ENCODE results near the gene MED7. TPM values are rescaled to one million over a fixed set of nuclear protein-coding genes. Genes with fewer than 3 reads are reported as not detected.

Gene MED7, protein sequence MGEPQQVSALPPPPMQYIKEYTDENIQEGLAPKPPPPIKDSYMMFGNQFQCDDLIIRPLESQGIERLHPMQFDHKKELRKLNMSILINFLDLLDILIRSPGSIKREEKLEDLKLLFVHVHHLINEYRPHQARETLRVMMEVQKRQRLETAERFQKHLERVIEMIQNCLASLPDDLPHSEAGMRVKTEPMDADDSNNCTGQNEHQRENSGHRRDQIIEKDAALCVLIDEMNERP
- total RNA-seq (10 to 100 TPM in 3 of 4 donors, 1 to 10 TPM in 1; 9.7 to 15.1 (median 10.6) TPM), polyA plus RNA-seq (10 to 100 TPM; 14.9 to 19.2 (median 17.4) TPM)

DNA sequence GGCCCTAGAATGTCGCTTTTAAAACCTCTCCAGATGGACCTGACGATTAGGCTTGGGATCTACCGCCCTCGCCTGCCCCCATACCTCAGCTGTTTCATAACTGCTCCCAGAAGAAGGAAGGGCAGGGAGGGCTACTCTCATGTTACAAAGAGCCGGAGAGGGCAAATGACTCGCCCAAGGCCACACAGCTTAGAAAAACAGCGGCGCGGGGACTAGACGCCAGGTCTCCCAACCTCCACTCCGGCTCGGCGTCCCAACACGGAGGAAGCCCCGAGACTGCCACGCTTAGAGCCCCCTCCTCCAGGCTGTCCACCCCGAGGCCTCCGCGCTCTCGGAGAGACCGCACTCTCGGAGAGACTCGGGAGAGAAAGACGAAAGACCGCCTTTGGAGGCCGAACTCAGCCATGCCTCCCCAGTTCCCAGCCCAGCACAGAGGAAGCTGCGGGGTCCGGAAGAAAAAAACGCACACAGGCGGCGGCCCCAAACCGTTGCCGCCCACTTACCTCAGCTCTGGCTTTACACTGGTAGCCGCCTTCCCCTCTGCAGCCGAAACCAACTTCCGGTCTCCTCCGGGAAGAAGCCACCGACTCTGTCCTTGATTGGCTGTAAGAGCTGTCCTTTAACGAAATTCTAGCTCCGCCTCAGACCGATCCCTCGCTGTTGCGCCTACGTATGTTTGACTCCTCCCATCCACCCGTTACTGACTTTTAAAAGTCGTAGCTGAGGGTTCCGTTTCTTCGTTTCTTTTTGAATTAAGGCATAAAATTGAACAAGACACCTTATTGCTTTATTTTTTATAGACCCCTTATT, at the start of gene MED7:
Gene MED7, minus strand, starts transcription at position 549 of the 810 bp plus-strand sequence. CDS start 3,434 bp downstream, outside the sequence.
- Histone ChIP-seq H3K9me3 (no peaks in the 10 kb centered on the region), H3K27ac (peak within 1 kb of the TSS; percentile 90 to 94 (median 90)), H3K4me3 (peak within 1 kb of the TSS; percentile 86 to 92 (median 88)), H3K4me1 (peaks cover 0 to 24% (median 14%) of the 10 kb centered on the region in 4 donors), H3K27me3 (no peaks in the 10 kb centered on the region), H3K36me3 (peaks cover 0 to 17% (median under 1%) of the 10 kb centered on the region in 4 donors)
- 0% methylated on average over 48 of the region's 48 CpGs for WGBS, 2 donors
- TF ChIP-seq POLR2AphosphoS5 (IDR thresholded peaks at IDR 0.05) (peak; percentile 88 to 93 (median 91)), CTCF (IDR thresholded peaks at IDR 0.05) (no peak), POLR2A (IDR thresholded peaks at IDR 0.05) (peak; percentile 53 to 85), EP300 (IDR thresholded peaks at IDR 0.05) (no peak)
- peak; percentile 98 for DNase-seq
- intact Hi-C loops (cut with DNase I): loop anchor here (5.0 kb wide), 2 partner anchors 110 to 125 kb away; partner anchors contain the start of gene CYFIP2

DNA sequence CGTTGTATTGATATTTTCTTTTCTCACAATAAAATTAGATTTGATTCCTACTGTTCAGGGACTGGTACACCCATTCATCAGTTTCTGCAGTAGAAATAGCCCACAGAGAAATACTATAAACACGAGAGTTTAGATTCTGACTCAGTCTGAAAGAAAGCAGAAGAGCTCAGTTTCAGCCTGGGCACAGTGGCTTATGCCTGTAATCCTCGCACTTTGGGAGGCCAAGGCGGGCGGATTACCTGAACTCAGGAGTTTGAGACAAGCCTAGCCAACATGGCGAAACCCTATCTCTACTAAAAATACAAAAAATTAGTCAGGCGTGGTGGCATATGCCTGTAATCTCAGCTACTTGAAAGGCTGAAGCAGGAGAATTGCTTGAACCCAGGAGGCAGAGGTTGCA, 46.6 kb upstream of the MED7 start:
- DNase-seq: no peak
- intact Hi-C loops (cut with DNase I): no loop called here
- no peaks in the 10 kb centered on the region for H3K36me3 ChIP-seq
- H3K4me3 ChIP-seq: no peak overlapping the region
- H3K27ac ChIP-seq: no peak overlapping the region
- TF ChIP-seq POLR2AphosphoS5 (IDR thresholded peaks at IDR 0.05) (no peak), CTCF (IDR thresholded peaks at IDR 0.05) (no peak), POLR2A (IDR thresholded peaks at IDR 0.05) (no peak), EP300 (IDR thresholded peaks at IDR 0.05) (no peak)
- no peaks in the 10 kb centered on the region for H3K4me1 ChIP-seq
- H3K9me3 ChIP-seq: peaks cover 0 to 3% (median 0%) of the 10 kb centered on the region in 4 donors
- WGBS, 2 donors: 72 to 73% methylated on average over 7 of the region's 7 CpGs
- peaks cover 0 to 4% (median 0%) of the 10 kb centered on the region in 3 donors for H3K27me3 ChIP-seq

GRCh38 chr5:157188270-157188669, 45.6 kb upstream of the MED7 start:
- intact Hi-C loops (cut with DNase I): no loop called here
- DNase-seq: no peak
- Histone ChIP-seq H3K9me3 (peaks cover 0 to 3% (median 0%) of the 10 kb centered on the region in 4 donors), H3K4me1 (no peaks in the 10 kb centered on the region), H3K4me3 (no peak overlapping the region), H3K27me3 (peaks cover 0 to 4% (median 0%) of the 10 kb centered on the region in 3 donors), H3K27ac (no peak overlapping the region), H3K36me3 (no peaks in the 10 kb centered on the region)
- TF ChIP-seq EP300 (IDR thresholded peaks at IDR 0.05): no peak
- no peak for TF ChIP-seq POLR2AphosphoS5 (IDR thresholded peaks at IDR 0.05)
- no peak for TF ChIP-seq POLR2A (IDR thresholded peaks at IDR 0.05)
- no peak for TF ChIP-seq CTCF (IDR thresholded peaks at IDR 0.05)

DNA sequence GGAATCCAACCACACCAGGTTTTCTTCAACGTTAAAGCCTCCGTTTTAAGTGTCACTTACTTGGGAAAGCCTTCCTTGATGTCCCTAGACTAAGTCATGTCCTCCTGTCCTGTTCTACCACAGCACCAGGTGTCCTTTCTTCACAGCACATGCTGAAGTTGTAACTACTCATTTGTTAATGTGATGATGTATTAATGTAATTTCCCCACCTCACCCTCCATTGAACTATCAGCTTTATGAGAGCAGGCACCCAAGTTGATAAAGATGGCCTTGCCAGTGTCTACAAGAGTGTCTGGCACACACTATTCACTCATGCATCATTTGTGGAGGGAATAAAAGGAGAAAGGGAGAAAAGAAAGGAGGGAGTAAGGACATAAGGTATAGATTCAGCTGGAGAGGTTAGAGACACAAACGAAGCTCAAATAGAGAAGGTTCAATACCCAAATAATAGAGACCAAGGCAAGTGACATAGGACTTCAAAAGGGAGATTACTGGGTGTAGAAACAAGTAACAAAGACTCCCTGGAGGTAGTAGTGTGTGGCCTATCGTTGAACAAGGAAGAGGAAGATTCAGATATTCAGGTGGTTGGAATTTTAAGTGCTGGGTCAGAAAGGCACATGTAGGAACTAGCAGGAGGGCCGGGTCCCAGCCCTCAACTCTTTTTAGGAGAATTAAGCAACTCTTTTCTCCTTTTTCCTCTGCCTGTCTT, 44.5 kb upstream of the MED7 start:
- Histone ChIP-seq H3K36me3 (no peaks in the 10 kb centered on the region), H3K27ac (no peak overlapping the region), H3K4me1 (no peaks in the 10 kb centered on the region), H3K27me3 (no peaks in the 10 kb centered on the region), H3K9me3 (peaks cover 0 to 3% (median 0%) of the 10 kb centered on the region in 4 donors), H3K4me3 (no peak overlapping the region)
- intact Hi-C loops (cut with DNase I): no loop called here
- 51 to 60% methylated on average over 5 of the region's 5 CpGs for WGBS, 2 donors
- no peak for TF ChIP-seq EP300 (IDR thresholded peaks at IDR 0.05)
- TF ChIP-seq POLR2A (IDR thresholded peaks at IDR 0.05): no peak
- no peak for TF ChIP-seq CTCF (IDR thresholded peaks at IDR 0.05)
- TF ChIP-seq POLR2AphosphoS5 (IDR thresholded peaks at IDR 0.05): no peak
- no peak for DNase-seq

Data from sigmoid colon (tissue), 7 donors.